Activated CD4-positive, CD25-positive, alpha-beta regulatory T cell (primary cell): Measurements from ENCODE around the gene PTPRD.

Source experiments
- DNase-seq, 4 experiments: peaks; one replicate each; lab custom pipeline; 2025; lab: John Stamatoyannopoulos, UW

The PTPRD gene

DNA sequence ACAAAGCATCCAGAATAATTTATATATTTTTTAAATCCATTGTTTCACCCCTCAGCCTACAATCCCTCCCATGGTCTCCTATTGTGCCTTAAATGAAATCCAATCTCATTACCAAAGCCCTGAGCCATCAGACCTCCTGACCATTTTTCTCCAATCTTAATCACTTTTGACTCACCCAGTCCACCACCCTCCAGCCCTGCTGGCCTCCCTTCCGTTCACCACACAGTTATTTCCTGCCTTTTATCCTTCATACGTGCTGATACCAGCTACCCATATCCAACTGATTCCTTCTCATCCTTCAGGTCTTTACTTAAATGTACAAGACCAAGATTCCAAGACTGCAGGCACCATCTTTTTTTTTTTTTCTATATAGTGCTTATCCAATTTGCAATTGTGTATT, 1786.5 kb downstream of the PTPRD start:
- DNase-seq = no peak

DNA sequence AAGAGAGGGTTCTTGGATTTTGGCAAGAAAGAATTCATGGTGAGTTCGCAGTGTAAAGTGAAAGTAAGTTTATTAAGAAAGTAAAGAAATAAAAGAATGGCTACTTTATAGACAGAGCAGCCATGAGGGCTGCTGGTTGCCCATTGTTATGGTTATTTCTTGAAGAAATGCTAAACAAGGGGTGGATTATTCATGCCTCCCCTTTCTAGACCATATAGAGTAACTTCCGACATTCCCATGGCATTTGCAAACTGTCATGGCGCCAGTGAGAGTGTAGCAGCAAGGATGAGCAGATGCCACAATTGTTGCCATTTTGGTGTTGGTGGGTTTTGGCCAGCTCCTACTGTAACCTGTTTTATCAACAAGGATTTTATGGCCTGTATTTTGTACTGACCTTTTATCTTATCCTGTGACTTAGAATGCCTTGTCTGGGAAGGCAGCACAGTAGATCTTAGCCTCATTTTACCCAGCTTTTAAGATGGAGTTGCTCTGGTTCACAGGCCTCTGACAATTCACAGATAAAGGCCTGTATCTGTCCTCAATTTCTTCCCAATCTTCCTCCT, 1787.1 kb downstream of the PTPRD start:
- no peak for DNase-seq

DNA sequence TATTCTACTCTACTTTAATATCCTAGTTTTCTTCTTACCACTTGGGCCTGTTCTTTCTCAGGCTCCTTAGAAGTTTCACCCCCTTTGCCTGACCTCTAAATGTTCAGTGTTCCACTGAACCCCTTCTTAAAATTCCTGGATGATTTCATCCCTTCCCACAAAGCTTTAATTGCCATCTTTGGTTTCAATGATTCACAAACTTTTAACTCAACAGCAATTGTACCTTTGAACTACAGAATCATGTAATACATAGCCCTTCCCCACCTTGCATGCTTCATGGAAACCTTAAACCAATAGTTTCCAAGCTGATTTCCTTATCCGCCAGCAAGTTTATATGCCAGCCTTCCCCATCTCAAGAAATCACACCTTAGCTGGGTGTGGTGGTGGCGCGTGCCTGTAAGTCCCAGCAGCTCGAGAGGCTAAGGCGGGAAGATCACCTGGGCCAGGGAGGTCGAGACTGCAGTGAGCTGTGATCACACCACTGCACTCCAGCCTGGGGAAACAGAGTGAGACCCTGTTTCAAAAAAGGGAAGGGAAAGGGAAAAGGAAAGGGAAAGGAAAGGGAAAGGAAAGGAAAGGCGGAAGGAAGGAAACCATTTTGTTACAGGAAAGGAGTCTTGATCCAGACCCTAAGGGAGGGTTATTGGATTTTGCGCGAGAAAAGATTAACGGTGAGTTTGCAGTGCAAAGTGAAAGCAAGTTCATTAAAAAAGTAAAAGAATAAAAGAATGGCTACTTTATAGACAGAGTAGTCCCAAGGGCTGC, 1789.5 kb downstream of the PTPRD start:
- DNase-seq = no peak

DNA sequence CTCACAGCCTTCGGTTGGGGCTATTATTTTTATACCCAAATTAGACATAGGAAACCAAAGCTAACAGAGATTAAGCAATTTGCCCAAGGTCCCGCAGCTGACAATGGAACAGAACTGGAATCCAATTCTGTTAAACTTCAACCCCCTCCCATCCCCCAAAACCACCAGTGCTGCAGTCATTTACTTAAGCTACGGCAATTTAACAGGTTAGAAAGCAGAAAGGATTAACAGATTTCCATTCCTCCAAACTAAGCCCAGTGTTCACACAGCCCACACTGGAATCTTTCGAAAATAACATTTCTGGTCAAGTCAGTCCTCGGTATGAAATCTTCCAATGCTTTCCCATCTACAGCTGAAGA, 1790.2 kb downstream of the PTPRD start:
- no peak for DNase-seq

GRCh38 chr9:8821910-8822666, 1790.7 kb downstream of the PTPRD start:
- no peak for DNase-seq

- no peak for DNase-seq
Observed at GRCh38 chr9:8817335-8817734, 1795.5 kb downstream of the PTPRD start.

- DNase-seq = no peak
Observed at GRCh38 chr9:8816361-8816760, 1796.4 kb downstream of the PTPRD start.

GRCh38 chr9:8815931-8816330, 1796.9 kb downstream of the PTPRD start:
- DNase-seq = no peak

- DNase-seq = no peak
Observed at GRCh38 chr9:8815219-8815618, 1797.6 kb downstream of the PTPRD start.

- no peak for DNase-seq
Observed at GRCh38 chr9:8812888-8813287, 1799.9 kb downstream of the PTPRD start.

- DNase-seq = no peak
Observed at GRCh38 chr9:8809741-8810140, 1803.1 kb downstream of the PTPRD start.

- no peak for DNase-seq
Observed at GRCh38 chr9:8806150-8806549, 1806.7 kb downstream of the PTPRD start.

DNA sequence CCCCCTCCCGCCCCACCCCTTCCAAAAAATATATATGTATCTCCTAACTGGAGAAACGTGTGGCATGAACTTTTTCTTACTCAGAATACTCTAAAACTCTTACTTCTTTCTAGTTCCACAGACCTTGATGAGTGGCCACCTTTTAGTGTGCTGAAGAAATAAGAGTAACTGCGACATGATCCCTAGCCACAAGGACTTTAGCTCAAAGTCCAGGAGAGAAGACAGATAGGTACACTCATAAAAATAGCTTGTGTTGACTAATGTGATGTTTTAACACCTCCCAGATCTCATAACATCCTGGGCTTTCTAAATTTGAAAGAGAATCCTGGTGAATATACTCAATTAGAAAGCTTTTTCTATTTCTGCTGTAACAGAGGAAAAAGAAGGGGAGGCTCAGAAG, 1808.2 kb downstream of the PTPRD start:
- no peak for DNase-seq

GRCh38 chr9:8802242-8802641, 1810.6 kb downstream of the PTPRD start:
- no peak for DNase-seq

DNA sequence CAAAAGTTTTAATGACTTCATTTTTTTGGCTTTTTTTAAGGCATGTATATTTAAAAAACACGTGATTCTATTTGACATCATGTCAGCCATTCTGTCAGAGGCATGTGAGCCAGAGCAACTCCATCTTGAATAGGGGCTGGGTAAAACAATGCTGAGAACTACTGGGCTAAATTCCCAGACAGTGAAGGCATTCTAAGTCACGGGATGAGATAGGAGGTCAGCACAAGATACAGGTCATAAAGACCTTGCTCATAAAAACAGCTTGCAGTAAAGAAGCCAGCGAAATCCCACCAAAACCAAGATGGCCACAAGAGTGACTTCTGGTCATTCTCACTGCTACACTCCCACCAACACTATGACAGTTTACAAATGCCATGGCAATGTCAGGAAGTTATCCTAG, 1812.6 kb downstream of the PTPRD start:
- no peak for DNase-seq

DNA sequence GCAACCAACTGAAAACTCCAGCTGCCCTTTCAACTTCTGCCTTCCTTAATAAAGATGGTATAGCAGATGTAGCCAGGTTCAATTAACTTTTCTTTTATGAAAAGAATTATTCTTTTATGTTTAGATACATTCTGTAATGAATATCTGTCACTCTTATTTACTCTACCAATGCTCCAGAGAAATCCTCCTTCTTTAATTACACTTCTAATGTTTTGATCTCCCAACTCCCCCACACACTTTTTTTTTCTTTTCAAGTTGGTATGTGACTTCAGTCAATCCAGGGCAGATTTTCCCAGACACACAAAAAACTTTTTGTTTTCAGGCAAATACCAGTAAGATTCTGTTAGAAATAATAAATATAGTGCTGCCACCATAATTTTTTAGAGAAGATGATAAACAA, 1813.2 kb downstream of the PTPRD start:
- no peak for DNase-seq

- DNase-seq = no peak
Observed at GRCh38 chr9:8799206-8799605, 1813.6 kb downstream of the PTPRD start.

- DNase-seq = no peak
Observed at GRCh38 chr9:8784838-8785237, 1828.0 kb downstream of the PTPRD start.

- DNase-seq = no peak
Observed at GRCh38 chr9:8783941-8784340, 1828.9 kb downstream of the PTPRD start.

GRCh38 chr9:8782237-8782636, 1830.6 kb downstream of the PTPRD start:
- DNase-seq = no peak

DNA sequence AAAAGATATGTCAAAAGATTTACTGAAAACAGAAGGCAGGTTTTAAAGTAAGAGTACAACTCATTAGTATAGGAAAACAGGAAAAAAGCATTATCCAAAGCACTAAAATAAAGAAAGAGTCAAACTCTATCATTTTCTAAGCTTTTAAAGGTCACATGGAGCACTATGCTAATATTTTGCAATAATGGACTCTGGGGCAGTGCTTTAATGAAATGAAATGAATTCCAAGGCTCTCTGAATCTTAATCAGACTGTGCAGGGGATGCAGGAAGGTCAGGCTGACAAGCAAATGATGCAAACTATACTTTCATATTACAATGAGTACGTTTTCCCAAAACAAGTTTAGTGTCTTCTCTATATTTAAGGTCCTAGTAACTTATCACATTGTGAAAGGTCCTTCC, 1831.3 kb downstream of the PTPRD start:
- no peak for DNase-seq

DNA sequence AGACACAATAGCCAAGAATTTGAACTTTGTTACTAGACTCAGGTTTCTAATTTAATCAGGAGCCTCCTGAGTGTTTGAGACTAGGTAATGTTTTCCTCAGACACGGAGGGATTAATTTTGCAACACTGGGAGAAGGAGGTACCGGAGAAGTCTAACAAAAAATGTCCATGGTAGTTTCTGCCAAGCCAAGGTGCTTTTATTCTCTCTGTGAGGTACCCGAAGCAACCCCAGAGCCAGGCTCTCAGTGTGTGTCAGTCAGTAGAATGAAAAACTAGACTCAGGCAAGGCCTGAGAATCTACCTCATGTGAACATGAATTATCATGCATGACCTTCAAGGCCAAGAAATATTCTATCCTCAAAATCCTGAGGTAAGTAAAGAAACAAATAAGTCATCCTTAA, 1832.4 kb downstream of the PTPRD start:
- no peak for DNase-seq

- no peak for DNase-seq
Observed at GRCh38 chr9:8779478-8779877, 1833.3 kb downstream of the PTPRD start.
